NB4 (cell line): Measurements from ENCODE around the gene IGFBP6.

Experiments used
- DNase-seq: peaks from one replicate; pipeline ENCODE4 v3.0.0; 2010; ENCODE audit warnings: low read depth
- H3K4me3 ChIP-seq: one replicate; pipeline ENCODE4 v1.5.1; 2011; ENCODE audit warnings: mild to moderate bottlenecking, low read depth, low read length, moderate library complexity
- CTCF ChIP-seq: IDR thresholded peaks from one replicate; pipeline ENCODE4 v1.5.1; 2012; ENCODE audit warnings: low read depth, low read length
- MAX ChIP-seq: IDR thresholded peaks from 2 replicates; pipeline ENCODE4 v1.6.1; 2011; ENCODE audit warnings: low read depth, low read length
- MYC ChIP-seq: IDR thresholded peaks from 2 replicates; pipeline ENCODE4 v1.6.1; 2011; ENCODE audit warnings: low read depth, low read length
- POLR2A ChIP-seq: IDR thresholded peaks from 2 replicates; pipeline ENCODE4 v1.6.1; 2011; ENCODE audit warnings: mild to moderate bottlenecking; ENCODE audit not compliant: insufficient read length; ENCODE audit errors: extremely low read depth

IGFBP6 gene

GRCh38 chr12:53099071-53099882 lies 1.8 kb downstream of the IGFBP6 start:
- H3K4me3 ChIP-seq = no peak overlapping the region
- TF ChIP-seq POLR2A = no peak
- TF ChIP-seq MAX = peak; percentile 69
- TF ChIP-seq CTCF = peak; percentile 96

GRCh38 chr12:53100466-53101151 lies 3.1 kb downstream of the IGFBP6 start:
- H3K4me3 ChIP-seq = no peak overlapping the region
- no peak for DNase-seq
- TF ChIP-seq MAX (no peak), POLR2A (no peak), MYC (no peak)

More at GRCh38 chr12:53099071-53099882, 1.8 kb downstream of the IGFBP6 start:
- peak; percentile 95 for DNase-seq

GRCh38 chr12:53101266-53101665 lies 3.8 kb downstream of the IGFBP6 start:
- no peak overlapping the region for H3K4me3 ChIP-seq
- no peak for DNase-seq
- TF ChIP-seq CTCF = no peak
- no peak for TF ChIP-seq MYC
- no peak for TF ChIP-seq POLR2A
- no peak for TF ChIP-seq MAX

- H3K4me3 ChIP-seq = no peak overlapping the region
- TF ChIP-seq CTCF (no peak), MYC (no peak), MAX (no peak), POLR2A (no peak)
- DNase-seq = no peak
Measured at GRCh38 chr12:53101931-53102781, 4.7 kb downstream of the IGFBP6 start.

- DNase-seq = no peak
- TF ChIP-seq MAX (no peak), POLR2A (no peak), MYC (no peak), CTCF (no peak)
- no peak within 1 kb of the TSS for H3K4me3 ChIP-seq
Measured at GRCh38 chr12:53102883-53103807, 5.7 kb downstream of the IGFBP6 start, which contains the start of gene SOAT2. SOAT2 (plus strand) TSS chr12:53103486; CDS start chr12:53103578, 92 bp downstream.
